ENCODE results near the gene PTPRD. TPM values are rescaled to one million over a fixed set of nuclear protein-coding genes. Genes with fewer than 3 reads are reported as not detected.

PTPRD gene
- total and polyA plus RNA-seq, 2 donors (not counting 1 experiment from before 2014, with no cell fraction given): not detected

DNA sequence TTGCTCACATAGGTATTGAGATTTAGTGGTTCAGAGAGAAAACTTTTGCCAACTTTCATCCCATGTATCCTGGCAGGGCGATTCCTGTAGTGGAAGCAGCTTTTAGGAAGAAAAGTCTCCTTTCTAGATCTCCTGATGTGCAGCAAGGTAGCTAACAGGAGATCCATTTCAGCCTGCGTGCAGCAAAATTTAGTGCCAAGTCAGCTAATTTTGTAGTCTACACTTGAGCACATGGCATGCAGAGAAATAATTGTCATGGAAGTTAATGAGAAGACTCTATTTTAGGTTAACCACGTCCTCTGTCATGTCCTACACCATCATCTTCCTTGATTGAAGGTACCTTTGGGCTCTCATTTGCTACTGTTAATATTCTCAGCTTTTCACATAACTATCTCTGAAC lies 165.8 kb downstream of the PTPRD start:
- H3K9me3 Mint-ChIP-seq (ENCODE audit: insufficient read depth): no peaks in the 10 kb centered on the region
- Histone ChIP-seq H3K4me3 (ENCODE audit: control extremely low read depth in 1 of 5, extremely low read depth in 1 of 5, insufficient read depth in 1 of 5, low read depth in 2 of 5, low read length in 4 of 5) (no peak overlapping the region), H3K4me1 (ENCODE audit: control insufficient read depth in 2 of 2, insufficient read depth in 2 of 2, low read length in 2 of 2) (no peaks in the 10 kb centered on the region), H3K9ac (ENCODE audit: low read length) (no peak overlapping the region), H2AFZ (ENCODE audit: insufficient read depth, low read depth, low read length, poor library complexity, severe bottlenecking) (no peak overlapping the region), H3K9me3 (ENCODE audit: control extremely low read depth in 1 of 3, control insufficient read depth in 2 of 3, insufficient read depth in 1 of 3, low read length in 2 of 3) (peaks cover 0 to 4% (median 0%) of the 10 kb centered on the region in 3 donors), H3K27me3 (replicated peaks in 1 of 4; ENCODE audit: control extremely low read depth in 1 of 4, control insufficient read depth in 3 of 4, insufficient read depth in 4 of 4, low read length in 3 of 4) (no peaks in the 10 kb centered on the region), H3K27ac (ENCODE audit: low read length in 2 of 2) (no peak overlapping the region), H4K20me1 (ENCODE audit: control insufficient read depth, insufficient read depth, low read length, poor library complexity, severe bottlenecking) (no peaks in the 10 kb centered on the region), H3K4me2 (replicated peaks; ENCODE audit: low read depth, low read length, poor library complexity, severe bottlenecking) (no peak overlapping the region), H3K36me3 (replicated peaks in 1 of 2; ENCODE audit: control extremely low read depth in 1 of 2, control insufficient read depth in 1 of 2, extremely low read depth in 1 of 2, insufficient read depth in 2 of 2, low read length in 1 of 2) (no peaks in the 10 kb centered on the region), H3K79me2 (ENCODE audit: control insufficient read depth, insufficient read depth, low read length) (no peaks in the 10 kb centered on the region)
- H3K4me1 Mint-ChIP-seq: no peaks in the 10 kb centered on the region
- ChIA-PET POLR2A (no interaction called here), CTCF (no interaction called here)
- H3K27me3 Mint-ChIP-seq: no peaks in the 10 kb centered on the region
- ATAC-seq (ENCODE audit: low read depth): no peak
- H3K4me3 Mint-ChIP-seq: no peak overlapping the region
- intact Hi-C loops (cut with micrococcal nuclease): no loop called here
- TF ChIP-seq, protein P1, sequence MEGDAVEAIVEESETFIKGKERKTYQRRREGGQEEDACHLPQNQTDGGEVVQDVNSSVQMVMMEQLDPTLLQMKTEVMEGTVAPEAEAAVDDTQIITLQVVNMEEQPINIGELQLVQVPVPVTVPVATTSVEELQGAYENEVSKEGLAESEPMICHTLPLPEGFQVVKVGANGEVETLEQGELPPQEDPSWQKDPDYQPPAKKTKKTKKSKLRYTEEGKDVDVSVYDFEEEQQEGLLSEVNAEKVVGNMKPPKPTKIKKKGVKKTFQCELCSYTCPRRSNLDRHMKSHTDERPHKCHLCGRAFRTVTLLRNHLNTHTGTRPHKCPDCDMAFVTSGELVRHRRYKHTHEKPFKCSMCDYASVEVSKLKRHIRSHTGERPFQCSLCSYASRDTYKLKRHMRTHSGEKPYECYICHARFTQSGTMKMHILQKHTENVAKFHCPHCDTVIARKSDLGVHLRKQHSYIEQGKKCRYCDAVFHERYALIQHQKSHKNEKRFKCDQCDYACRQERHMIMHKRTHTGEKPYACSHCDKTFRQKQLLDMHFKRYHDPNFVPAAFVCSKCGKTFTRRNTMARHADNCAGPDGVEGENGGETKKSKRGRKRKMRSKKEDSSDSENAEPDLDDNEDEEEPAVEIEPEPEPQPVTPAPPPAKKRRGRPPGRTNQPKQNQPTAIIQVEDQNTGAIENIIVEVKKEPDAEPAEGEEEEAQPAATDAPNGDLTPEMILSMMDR (IDR thresholded peaks at IDR 0.05): no peak
- TF ChIP-seq EZH2 (IDR thresholded peaks at IDR 0.05; ENCODE audit: borderline replicate concordance, insufficient read depth, low read depth, low read length, poor library complexity, severe bottlenecking): no peak
- no CpG with 5 or more reads among the region's 3 CpGs for WGBS (ENCODE audit: insufficient coverage)
- H3K27ac Mint-ChIP-seq: no peak overlapping the region
- DNase-seq: no peak

DNA sequence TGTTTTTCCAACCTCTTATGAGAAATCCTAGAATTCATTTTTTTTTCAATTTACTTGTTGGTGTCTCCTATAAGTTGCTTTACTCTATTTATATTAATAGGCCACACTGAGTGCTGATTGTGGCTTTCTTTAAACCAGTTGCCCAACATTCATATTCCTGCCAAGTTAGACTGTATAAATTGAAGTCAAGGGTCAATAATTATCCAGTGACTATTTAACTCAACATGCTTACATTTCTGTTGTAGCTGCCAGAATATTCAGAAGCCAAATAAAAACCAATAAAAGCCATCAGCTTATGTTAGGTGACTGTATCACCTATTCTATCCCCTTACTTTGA lies 169.0 kb downstream of the PTPRD start:
- H3K4me3 ChIP-seq (ENCODE audit: control extremely low read depth in 1 of 5, extremely low read depth in 1 of 5, insufficient read depth in 1 of 5, low read depth in 2 of 5, low read length in 4 of 5): no peak overlapping the region
- intact Hi-C loops (cut with micrococcal nuclease): no loop called here
- no peaks in the 10 kb centered on the region for H3K27me3 ChIP-seq (replicated peaks in 1 of 4; ENCODE audit: control extremely low read depth in 1 of 4, control insufficient read depth in 3 of 4, insufficient read depth in 4 of 4, low read length in 3 of 4)
- H4K20me1 ChIP-seq (ENCODE audit: control insufficient read depth, insufficient read depth, low read length, poor library complexity, severe bottlenecking): no peaks in the 10 kb centered on the region
- TF ChIP-seq, protein P1 (IDR thresholded peaks at IDR 0.05): no peak
- no peak for TF ChIP-seq EZH2 (IDR thresholded peaks at IDR 0.05; ENCODE audit: borderline replicate concordance, insufficient read depth, low read depth, low read length, poor library complexity, severe bottlenecking)
- no peaks in the 10 kb centered on the region for H3K79me2 ChIP-seq (ENCODE audit: control insufficient read depth, insufficient read depth, low read length)
- no peaks in the 10 kb centered on the region for H3K9me3 Mint-ChIP-seq (ENCODE audit: insufficient read depth)
- no peaks in the 10 kb centered on the region for H3K4me1 Mint-ChIP-seq
- no peak overlapping the region for H3K4me2 ChIP-seq (replicated peaks; ENCODE audit: low read depth, low read length, poor library complexity, severe bottlenecking)
- H2AFZ ChIP-seq (ENCODE audit: insufficient read depth, low read depth, low read length, poor library complexity, severe bottlenecking): no peak overlapping the region
- H3K27ac ChIP-seq (ENCODE audit: low read length in 2 of 2): no peak overlapping the region
- ChIA-PET POLR2A (no interaction called here), CTCF (no interaction called here)
- H3K4me3 Mint-ChIP-seq: no peak overlapping the region
- no peaks in the 10 kb centered on the region for H3K27me3 Mint-ChIP-seq
- no peak overlapping the region for H3K9ac ChIP-seq (ENCODE audit: low read length)
- no peak for ATAC-seq (ENCODE audit: low read depth)
- no peaks in the 10 kb centered on the region for H3K4me1 ChIP-seq (ENCODE audit: control insufficient read depth in 2 of 2, insufficient read depth in 2 of 2, low read length in 2 of 2)
- no peaks in the 10 kb centered on the region for H3K36me3 ChIP-seq (replicated peaks in 1 of 2; ENCODE audit: control extremely low read depth in 1 of 2, control insufficient read depth in 1 of 2, extremely low read depth in 1 of 2, insufficient read depth in 2 of 2, low read length in 1 of 2)
- H3K9me3 ChIP-seq (ENCODE audit: control extremely low read depth in 1 of 3, control insufficient read depth in 2 of 3, insufficient read depth in 1 of 3, low read length in 2 of 3): peaks cover 0 to under 1% (median 0%) of the 10 kb centered on the region in 3 donors
- H3K27ac Mint-ChIP-seq: no peak overlapping the region
- no peak for DNase-seq

Measured in B cell (primary cell).